ENCODE data around the gene ARL14EP.

The ARL14EP gene

DNA sequence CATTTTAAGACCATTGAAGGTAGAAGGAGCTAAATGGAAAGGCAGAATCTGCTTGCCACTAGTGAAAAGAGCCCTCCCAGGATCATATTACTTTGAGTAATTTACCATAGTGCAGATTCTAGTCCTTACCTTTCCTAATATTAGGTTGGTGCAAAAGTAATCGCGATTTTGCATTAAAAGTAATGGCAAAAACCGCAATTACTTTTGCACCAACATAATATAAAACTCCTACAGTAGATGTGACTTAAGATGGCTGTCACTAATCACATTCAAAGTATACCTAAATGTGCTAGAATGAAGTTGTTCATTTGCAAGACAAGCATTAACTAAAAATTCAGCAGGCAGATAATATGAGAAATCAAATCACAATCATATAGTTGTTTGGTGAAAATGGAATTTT lies 38.1 kb upstream of the ARL14EP start:
- Histone ChIP-seq H2BK120ac (ENCODE audit: low read depth, low read length) (no peak overlapping the region), H3K36me3 (ENCODE audit: control insufficient read depth, insufficient read depth, low read length) (no peaks in the 10 kb centered on the region), H3K27me3 (ENCODE audit: insufficient read depth, low read length, poor library complexity) (no peaks in the 10 kb centered on the region), H3K4me3 (ENCODE audit: low read length) (no peak overlapping the region), H3K79me2 (ENCODE audit: control insufficient read depth, insufficient read depth, low read length) (no peaks in the 10 kb centered on the region), H3K23ac (ENCODE audit: low read length) (no peak overlapping the region), H3K4me2 (ENCODE audit: low read length) (no peak overlapping the region), H3K27ac (ENCODE audit: low read depth, low read length) (no peak overlapping the region), H3K79me1 (ENCODE audit: low read length) (no peaks in the 10 kb centered on the region), H3K56ac (ENCODE audit: low read length) (no peak overlapping the region), H4K5ac (ENCODE audit: low read length) (no peak overlapping the region), H4K8ac (ENCODE audit: low read depth, low read length) (no peak overlapping the region), H3K4me1 (ENCODE audit: control insufficient read depth, low read depth, low read length) (no peaks in the 10 kb centered on the region), H3K4ac (ENCODE audit: low read depth, low read length) (no peak overlapping the region), H3K9ac (ENCODE audit: low read length) (no peak overlapping the region), H2AK5ac (ENCODE audit: low read length) (no peak overlapping the region), H2BK5ac (ENCODE audit: low read length) (no peak overlapping the region), H3K18ac (ENCODE audit: low read length) (no peak overlapping the region), H2BK15ac (replicated peaks; ENCODE audit: low read depth) (no peak overlapping the region)
- no peak for DNase-seq
- WGBS (ENCODE audit: extremely low coverage, insufficient coverage, low lambda C conversion rate), result no CpG with 5 or more reads among the region's 3 CpGs

GRCh38 chr11:30285416-30286121 lies 37.3 kb upstream of the ARL14EP start:
- H3K4me3 ChIP-seq (ENCODE audit: low read length), result no peak overlapping the region
- no peak overlapping the region for H2BK5ac ChIP-seq (ENCODE audit: low read length)
- H4K8ac ChIP-seq (ENCODE audit: low read depth, low read length), result no peak overlapping the region
- H2BK15ac ChIP-seq (replicated peaks; ENCODE audit: low read depth), result no peak overlapping the region
- no peaks in the 10 kb centered on the region for H3K36me3 ChIP-seq (ENCODE audit: control insufficient read depth, insufficient read depth, low read length)
- H3K79me1 ChIP-seq (ENCODE audit: low read length), result no peaks in the 10 kb centered on the region
- no peaks in the 10 kb centered on the region for H3K4me1 ChIP-seq (ENCODE audit: control insufficient read depth, low read depth, low read length)
- WGBS (ENCODE audit: extremely low coverage, insufficient coverage, low lambda C conversion rate), result no CpG with 5 or more reads among the region's 3 CpGs
- H3K23ac ChIP-seq (ENCODE audit: low read length), result no peak overlapping the region
- H3K79me2 ChIP-seq (ENCODE audit: control insufficient read depth, insufficient read depth, low read length), result no peaks in the 10 kb centered on the region
- H2BK120ac ChIP-seq (ENCODE audit: low read depth, low read length), result no peak overlapping the region
- H3K9ac ChIP-seq (ENCODE audit: low read length), result no peak overlapping the region
- no peak overlapping the region for H3K27ac ChIP-seq (ENCODE audit: low read depth, low read length)
- DNase-seq, result no peak
- H3K4ac ChIP-seq (ENCODE audit: low read depth, low read length), result no peak overlapping the region
- no peak overlapping the region for H4K5ac ChIP-seq (ENCODE audit: low read length)
- no peak overlapping the region for H3K56ac ChIP-seq (ENCODE audit: low read length)
- H3K18ac ChIP-seq (ENCODE audit: low read length), result no peak overlapping the region
- H3K4me2 ChIP-seq (ENCODE audit: low read length), result no peak overlapping the region
- H3K27me3 ChIP-seq (ENCODE audit: insufficient read depth, low read length, poor library complexity), result no peaks in the 10 kb centered on the region
- H2AK5ac ChIP-seq (ENCODE audit: low read length), result no peak overlapping the region

GRCh38 chr11:30291331-30291730 lies 31.6 kb upstream of the ARL14EP start:
- no peak overlapping the region for H3K27ac ChIP-seq (ENCODE audit: low read depth, low read length)
- H2BK15ac ChIP-seq (replicated peaks; ENCODE audit: low read depth), result no peak overlapping the region
- no peak overlapping the region for H3K56ac ChIP-seq (ENCODE audit: low read length)
- H3K4me1 ChIP-seq (ENCODE audit: control insufficient read depth, low read depth, low read length), result no peaks in the 10 kb centered on the region
- no peaks in the 10 kb centered on the region for H3K27me3 ChIP-seq (ENCODE audit: insufficient read depth, low read length, poor library complexity)
- no peak overlapping the region for H4K5ac ChIP-seq (ENCODE audit: low read length)
- H2BK5ac ChIP-seq (ENCODE audit: low read length), result no peak overlapping the region
- H3K36me3 ChIP-seq (ENCODE audit: control insufficient read depth, insufficient read depth, low read length), result no peaks in the 10 kb centered on the region
- no peak overlapping the region for H3K9ac ChIP-seq (ENCODE audit: low read length)
- no peak for DNase-seq
- H3K4me2 ChIP-seq (ENCODE audit: low read length), result no peak overlapping the region
- H3K4me3 ChIP-seq (ENCODE audit: low read length), result no peak overlapping the region
- H4K8ac ChIP-seq (ENCODE audit: low read depth, low read length), result no peak overlapping the region
- H3K4ac ChIP-seq (ENCODE audit: low read depth, low read length), result no peak overlapping the region
- no peaks in the 10 kb centered on the region for H3K79me2 ChIP-seq (ENCODE audit: control insufficient read depth, insufficient read depth, low read length)
- H2BK120ac ChIP-seq (ENCODE audit: low read depth, low read length), result no peak overlapping the region
- H2AK5ac ChIP-seq (ENCODE audit: low read length), result no peak overlapping the region
- whole genome bisulfite sequencing (ENCODE audit: extremely low coverage, insufficient coverage, low lambda C conversion rate), result no CpG with 5 or more reads among the region's 4 CpGs
- H3K18ac ChIP-seq (ENCODE audit: low read length), result no peak overlapping the region
- H3K23ac ChIP-seq (ENCODE audit: low read length), result no peak overlapping the region
- no peaks in the 10 kb centered on the region for H3K79me1 ChIP-seq (ENCODE audit: low read length)

DNA sequence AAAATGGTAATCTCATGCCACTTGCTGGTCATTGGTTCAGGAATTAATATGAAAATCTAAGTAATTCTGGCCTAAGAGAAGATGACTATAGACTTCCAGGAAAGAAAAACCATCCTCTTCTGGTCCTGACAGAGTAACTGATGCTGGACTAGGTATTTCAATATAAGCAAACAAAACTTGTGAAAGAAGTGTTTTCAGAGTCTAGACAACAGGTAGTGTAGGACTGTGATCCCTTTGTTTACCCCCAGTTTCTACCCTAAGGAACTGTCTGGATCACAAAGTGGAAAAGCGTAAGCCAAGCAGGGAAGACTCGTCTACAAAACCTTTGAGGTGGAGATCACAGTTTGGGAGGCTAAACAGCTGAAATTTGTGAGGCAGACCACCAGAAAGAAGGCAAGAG lies 30.4 kb upstream of the ARL14EP start:
- no peak overlapping the region for H3K23ac ChIP-seq (ENCODE audit: low read length)
- no peaks in the 10 kb centered on the region for H3K36me3 ChIP-seq (ENCODE audit: control insufficient read depth, insufficient read depth, low read length)
- no peaks in the 10 kb centered on the region for H3K79me1 ChIP-seq (ENCODE audit: low read length)
- H3K4me2 ChIP-seq (ENCODE audit: low read length), result no peak overlapping the region
- no CpG with 5 or more reads among the region's 2 CpGs for WGBS (ENCODE audit: extremely low coverage, insufficient coverage, low lambda C conversion rate)
- H3K4me3 ChIP-seq (ENCODE audit: low read length), result no peak overlapping the region
- no peak overlapping the region for H3K27ac ChIP-seq (ENCODE audit: low read depth, low read length)
- H3K4me1 ChIP-seq (ENCODE audit: control insufficient read depth, low read depth, low read length), result no peaks in the 10 kb centered on the region
- no peaks in the 10 kb centered on the region for H3K27me3 ChIP-seq (ENCODE audit: insufficient read depth, low read length, poor library complexity)
- no peak overlapping the region for H4K5ac ChIP-seq (ENCODE audit: low read length)
- no peak overlapping the region for H4K8ac ChIP-seq (ENCODE audit: low read depth, low read length)
- H2BK15ac ChIP-seq (replicated peaks; ENCODE audit: low read depth), result no peak overlapping the region
- no peak for DNase-seq
- H3K79me2 ChIP-seq (ENCODE audit: control insufficient read depth, insufficient read depth, low read length), result no peaks in the 10 kb centered on the region
- no peak overlapping the region for H3K4ac ChIP-seq (ENCODE audit: low read depth, low read length)
- no peak overlapping the region for H2BK5ac ChIP-seq (ENCODE audit: low read length)
- no peak overlapping the region for H3K9ac ChIP-seq (ENCODE audit: low read length)
- H3K18ac ChIP-seq (ENCODE audit: low read length), result no peak overlapping the region
- no peak overlapping the region for H2AK5ac ChIP-seq (ENCODE audit: low read length)
- no peak overlapping the region for H2BK120ac ChIP-seq (ENCODE audit: low read depth, low read length)
- no peak overlapping the region for H3K56ac ChIP-seq (ENCODE audit: low read length)

DNA sequence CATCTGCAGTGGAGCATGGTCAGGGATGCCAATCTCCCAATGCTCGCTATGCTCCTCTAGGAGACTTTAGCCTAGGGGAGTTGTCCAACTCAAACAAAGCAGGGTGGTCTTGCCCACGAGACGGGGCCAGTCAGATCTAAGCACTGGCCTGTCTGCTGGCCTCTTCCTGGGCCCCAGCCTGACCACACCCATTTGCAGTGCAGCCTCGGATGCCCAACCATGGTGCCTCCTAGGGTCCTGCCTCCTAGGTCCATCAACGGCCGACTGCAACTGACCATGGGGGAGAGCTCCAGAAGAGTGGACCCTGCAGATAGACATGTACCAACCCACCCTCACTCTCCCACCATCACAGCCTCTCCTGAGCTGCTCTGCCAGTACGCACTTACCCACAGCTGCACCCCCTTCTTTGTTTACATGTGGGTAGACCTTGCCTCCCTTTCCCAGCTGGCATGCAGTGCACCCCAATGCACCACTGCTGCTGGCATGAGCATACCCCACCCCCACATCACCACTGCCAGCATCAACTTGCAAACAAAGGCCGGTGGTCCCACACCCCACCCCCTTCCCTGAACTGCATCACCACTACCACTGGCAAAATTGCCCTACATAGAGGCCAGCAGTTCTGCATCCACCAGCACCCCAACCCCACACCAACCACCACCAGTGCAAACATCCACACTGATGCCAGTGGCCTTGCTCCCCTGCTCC lies 27.6 kb upstream of the ARL14EP start:
- H3K36me3 ChIP-seq (ENCODE audit: control insufficient read depth, insufficient read depth, low read length), result no peaks in the 10 kb centered on the region
- H4K5ac ChIP-seq (ENCODE audit: low read length), result no peak overlapping the region
- H3K79me2 ChIP-seq (ENCODE audit: control insufficient read depth, insufficient read depth, low read length), result no peaks in the 10 kb centered on the region
- no peak overlapping the region for H4K8ac ChIP-seq (ENCODE audit: low read depth, low read length)
- H3K27ac ChIP-seq (ENCODE audit: low read depth, low read length), result no peak overlapping the region
- no peaks in the 10 kb centered on the region for H3K27me3 ChIP-seq (ENCODE audit: insufficient read depth, low read length, poor library complexity)
- no peak overlapping the region for H3K18ac ChIP-seq (ENCODE audit: low read length)
- no peak overlapping the region for H2AK5ac ChIP-seq (ENCODE audit: low read length)
- no peak overlapping the region for H2BK5ac ChIP-seq (ENCODE audit: low read length)
- no peaks in the 10 kb centered on the region for H3K4me1 ChIP-seq (ENCODE audit: control insufficient read depth, low read depth, low read length)
- no peak overlapping the region for H3K4me2 ChIP-seq (ENCODE audit: low read length)
- no peak overlapping the region for H3K4me3 ChIP-seq (ENCODE audit: low read length)
- no peak overlapping the region for H3K9ac ChIP-seq (ENCODE audit: low read length)
- no peak overlapping the region for H2BK15ac ChIP-seq (replicated peaks; ENCODE audit: low read depth)
- H3K4ac ChIP-seq (ENCODE audit: low read depth, low read length), result no peak overlapping the region
- no CpG with 5 or more reads among the region's 8 CpGs for WGBS (ENCODE audit: extremely low coverage, insufficient coverage, low lambda C conversion rate)
- DNase-seq, result no peak
- H3K79me1 ChIP-seq (ENCODE audit: low read length), result no peaks in the 10 kb centered on the region
- no peak overlapping the region for H3K56ac ChIP-seq (ENCODE audit: low read length)
- H3K23ac ChIP-seq (ENCODE audit: low read length), result no peak overlapping the region
- H2BK120ac ChIP-seq (ENCODE audit: low read depth, low read length), result no peak overlapping the region
